GM12865 (cell line): ENCODE measurements around the gene JAKMIP1.

Experiments used
- DNase-seq: peaks from one replicate; pipeline ENCODE4 v3.0.0; 2010; ENCODE audit warnings: low read depth
- H3K4me3 ChIP-seq: 2 replicates; pipeline ENCODE4 v1.5.1; 2011; ENCODE audit warnings: mild to moderate bottlenecking, low read depth, low read length, control low read depth
- CTCF ChIP-seq: IDR thresholded peaks from 2 replicates; pipeline ENCODE4 v1.5.1; 2011; ENCODE audit warnings: low read length, control low read depth, low read depth, inconsistent platforms; ENCODE audit not compliant: insufficient read depth; ENCODE audit errors: missing control alignments

The JAKMIP1 gene

GRCh38 chr4:6069845-6070709 lies 130.3 kb downstream of the JAKMIP1 start:
- no peak for DNase-seq
- H3K4me3 ChIP-seq: no peak overlapping the region
- TF ChIP-seq CTCF: no peak

- no peak for DNase-seq
- no peak overlapping the region for H3K4me3 ChIP-seq
- TF ChIP-seq CTCF: no peak
Measured at GRCh38 chr4:6068986-6069385, 131.4 kb downstream of the JAKMIP1 start.

DNA sequence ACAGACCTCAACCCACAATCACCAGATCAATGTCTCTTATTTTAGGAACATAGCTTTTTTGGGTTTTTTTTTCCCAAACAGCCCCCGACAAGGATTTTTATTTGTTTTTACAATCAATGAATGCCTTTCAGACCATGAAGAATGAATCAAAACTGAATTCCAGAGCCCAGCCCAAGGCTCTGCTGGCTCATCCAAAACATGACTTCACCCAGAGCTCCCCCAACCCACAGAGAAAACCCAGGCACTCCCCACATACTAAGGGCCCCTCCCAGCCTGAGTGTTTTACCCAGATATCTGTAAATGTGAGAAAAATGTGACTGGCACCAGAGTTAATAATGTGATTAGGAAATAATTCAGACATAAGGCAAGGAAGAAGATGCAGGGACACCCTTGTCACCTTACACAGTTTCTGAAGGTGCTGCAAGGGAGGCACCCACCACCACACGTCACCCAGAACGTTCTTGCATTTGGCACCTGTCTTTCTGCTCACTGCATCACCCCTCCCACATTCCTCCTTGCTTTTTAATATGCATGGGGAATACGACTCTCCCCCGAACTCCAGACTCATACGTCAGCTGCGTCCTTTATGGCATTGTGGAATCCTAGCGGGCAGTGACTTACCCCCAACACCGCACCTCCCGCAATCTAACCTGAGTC lies 134.3 kb downstream of the JAKMIP1 start:
- DNase-seq: no peak
- no peak for TF ChIP-seq CTCF
- H3K4me3 ChIP-seq: no peak overlapping the region

DNA sequence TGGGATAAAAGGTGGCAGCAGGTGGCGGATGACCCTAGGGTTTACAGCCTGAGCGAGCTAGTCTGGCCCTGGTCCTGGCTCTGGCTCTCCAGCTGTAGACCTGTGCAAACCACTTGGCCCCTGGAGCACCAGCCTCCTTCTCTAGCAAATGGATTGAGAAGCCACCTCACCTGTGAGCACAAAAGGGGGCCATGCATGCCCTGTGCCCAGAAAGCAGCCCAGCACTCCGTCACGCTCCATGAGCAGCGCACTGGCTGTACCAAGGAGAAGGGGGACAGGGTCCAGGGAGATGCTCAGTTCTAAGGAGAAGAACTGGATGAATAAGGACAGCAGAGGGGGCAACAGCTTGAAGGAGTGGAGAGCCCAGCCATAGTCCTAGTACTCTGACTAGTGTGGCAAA lies 135.2 kb downstream of the JAKMIP1 start:
- no peak overlapping the region for H3K4me3 ChIP-seq
- TF ChIP-seq CTCF: no peak
- no peak for DNase-seq

GRCh38 chr4:6064383-6064782 lies 136.0 kb downstream of the JAKMIP1 start:
- no peak for DNase-seq
- TF ChIP-seq CTCF: no peak
- H3K4me3 ChIP-seq: no peak overlapping the region

DNA sequence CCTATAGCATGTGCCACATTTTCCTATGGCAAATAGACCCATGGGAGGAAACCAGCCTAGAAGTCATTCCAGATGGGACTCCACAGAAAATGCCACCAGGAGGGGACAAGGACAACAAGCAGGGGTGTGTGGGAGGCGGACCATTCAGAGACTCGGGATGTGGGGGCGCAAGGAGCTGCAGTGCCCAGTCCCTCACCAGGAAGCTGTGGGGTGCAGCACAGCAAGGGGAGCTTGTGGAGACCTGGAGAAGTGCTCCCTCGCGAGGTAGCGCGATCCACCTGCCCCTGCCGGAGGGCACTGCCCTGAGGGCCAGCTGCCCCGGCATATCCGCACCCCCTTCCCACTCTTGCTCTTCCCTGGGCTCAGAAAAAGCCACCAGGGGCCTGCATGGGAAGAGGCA lies 136.7 kb downstream of the JAKMIP1 start:
- DNase-seq: no peak
- no peak overlapping the region for H3K4me3 ChIP-seq
- TF ChIP-seq CTCF: no peak
